ENCODE measurements around the gene CUBN.
"Not testable (repeated sequence)": the region's sequence is repeated elsewhere in the genome, so short reads cannot be mapped to it uniquely, and the experiment has no call there.

Gene CUBN

GRCh38 chr10:17022896-17023295 lies 106.7 kb downstream of the CUBN start:
- in situ Hi-C loops (cut with MboI; ENCODE audit: low sequenced_read_pairs): loop anchor here (10.0 kb wide), 1 partner anchor 202 kb away; the partner anchor contains the start of gene VIM

DNA sequence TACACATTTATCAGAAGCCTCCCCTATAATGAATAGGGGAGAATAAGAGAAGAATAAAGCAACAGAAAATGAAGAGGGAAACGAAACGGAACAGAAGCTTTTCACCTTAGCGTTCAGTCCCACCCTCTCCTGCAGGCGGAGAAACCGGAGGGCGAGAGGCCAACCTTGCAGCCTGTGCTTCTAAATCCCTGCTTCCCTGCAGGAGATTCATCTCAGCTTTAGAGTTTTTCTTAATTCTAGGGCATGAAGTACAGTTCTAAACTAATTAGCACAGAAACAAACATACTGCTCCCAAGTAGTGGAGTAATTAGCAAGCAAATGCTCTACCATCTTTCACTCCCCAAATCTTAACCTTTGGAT lies 107.2 kb downstream of the CUBN start:
- in situ Hi-C loops (cut with MboI; ENCODE audit: low sequenced_read_pairs): loop anchor here (10.0 kb wide), 1 partner anchor 202 kb away; the partner anchor contains the start of gene VIM

DNA sequence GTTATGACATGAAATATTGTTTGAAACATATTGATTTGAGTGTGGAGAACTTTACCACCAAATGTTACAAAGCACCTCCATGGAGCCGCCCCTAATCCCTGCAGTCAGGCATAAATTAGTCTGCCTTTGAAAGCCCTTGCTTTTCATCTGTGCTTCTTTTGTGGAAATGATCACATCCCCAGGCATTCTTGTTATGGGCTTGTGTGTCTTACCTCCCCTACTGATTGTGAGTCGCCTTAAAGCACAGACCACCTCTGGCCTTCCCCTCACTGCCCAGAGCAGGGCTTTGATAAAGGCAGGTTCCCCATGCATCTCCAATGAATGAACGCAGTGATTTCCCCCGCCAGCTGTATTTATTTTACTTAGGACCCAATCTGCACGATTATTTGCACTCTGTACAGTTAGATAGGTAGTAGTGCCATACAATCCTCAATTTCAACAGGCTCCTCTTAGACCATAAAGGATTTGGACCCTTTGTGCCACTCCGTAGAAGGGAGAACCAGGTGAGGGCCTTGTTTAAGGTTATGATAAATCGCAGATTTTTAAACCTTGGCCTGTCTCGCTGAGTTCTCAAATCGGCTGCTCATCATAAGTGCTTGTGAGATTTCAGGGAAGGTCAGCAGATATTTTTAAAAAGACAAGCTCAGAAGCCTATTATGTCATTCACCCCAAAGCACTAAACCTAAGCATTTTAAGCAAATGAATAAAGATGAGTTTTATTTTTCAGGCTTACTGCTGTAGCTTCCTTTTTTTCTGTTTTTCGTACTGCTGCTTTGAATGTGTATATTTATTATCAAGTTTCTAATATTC lies 107.8 kb downstream of the CUBN start:
- in situ Hi-C loops (cut with MboI; ENCODE audit: low sequenced_read_pairs): loop anchor here (10.0 kb wide), 1 partner anchor 203 kb away; the partner anchor contains the start of gene VIM

DNA sequence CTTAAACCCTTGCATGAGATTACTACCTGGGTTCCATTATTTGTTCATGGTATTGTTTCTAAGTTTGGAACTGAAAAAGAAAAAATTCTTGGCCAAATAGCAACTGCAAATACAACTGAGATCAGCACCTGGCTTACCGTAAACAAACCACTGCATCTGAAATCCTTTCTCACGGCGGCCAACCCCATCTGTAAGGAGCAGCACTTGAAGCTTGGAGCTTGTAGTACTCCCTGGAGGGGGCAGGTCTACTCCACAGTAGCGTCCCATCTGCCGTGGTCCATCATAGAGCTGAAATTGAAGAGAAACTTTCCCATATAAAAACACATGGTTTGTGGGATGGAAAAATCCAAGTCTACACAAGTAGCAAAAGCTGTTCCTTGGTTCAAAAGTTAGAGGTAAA lies 109.9 kb downstream of the CUBN start:
- in situ Hi-C loops (cut with MboI; ENCODE audit: low sequenced_read_pairs): loop anchor here (10.0 kb wide), 1 partner anchor 205 kb away; the partner anchor contains the start of gene VIM

GRCh38 chr10:17013131-17013983 lies 116.3 kb downstream of the CUBN start:
- in situ Hi-C loops (cut with MboI; ENCODE audit: low sequenced_read_pairs): not testable (repeated sequence)

- in situ Hi-C loops (cut with MboI; ENCODE audit: low sequenced_read_pairs): not testable (repeated sequence)
Measured at GRCh38 chr10:17012731-17013130, 116.9 kb downstream of the CUBN start.

GRCh38 chr10:17010363-17011145 lies 119.1 kb downstream of the CUBN start:
- in situ Hi-C loops (cut with MboI; ENCODE audit: low sequenced_read_pairs): no loop called here

DNA sequence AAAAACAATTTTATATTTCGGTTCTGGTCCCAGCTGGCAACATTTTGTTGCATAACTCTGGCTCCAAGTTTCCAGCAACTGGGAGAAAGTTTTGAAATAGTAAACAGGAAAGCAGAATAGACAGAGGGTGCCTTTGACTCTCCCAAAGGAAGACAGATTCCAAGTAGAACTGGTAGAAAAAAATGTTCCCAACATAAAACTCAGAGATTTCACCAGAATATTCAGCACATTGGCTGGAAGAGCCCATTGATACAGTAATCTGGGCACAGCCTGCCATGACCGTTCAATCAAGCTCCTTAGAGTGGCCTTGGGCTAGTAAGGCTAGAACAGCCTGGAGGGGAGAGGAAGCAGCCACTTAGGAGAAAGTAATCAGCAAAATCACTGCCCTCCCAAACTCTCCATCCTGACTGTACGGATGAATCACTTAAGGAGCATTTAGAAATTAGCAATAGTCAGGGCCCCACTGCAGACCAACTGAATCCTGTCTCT lies 120.4 kb downstream of the CUBN start:
- in situ Hi-C loops (cut with MboI; ENCODE audit: low sequenced_read_pairs): no loop called here

GRCh38 chr10:17007418-17007770 lies 122.2 kb downstream of the CUBN start:
- in situ Hi-C loops (cut with MboI; ENCODE audit: low sequenced_read_pairs): no loop called here

DNA sequence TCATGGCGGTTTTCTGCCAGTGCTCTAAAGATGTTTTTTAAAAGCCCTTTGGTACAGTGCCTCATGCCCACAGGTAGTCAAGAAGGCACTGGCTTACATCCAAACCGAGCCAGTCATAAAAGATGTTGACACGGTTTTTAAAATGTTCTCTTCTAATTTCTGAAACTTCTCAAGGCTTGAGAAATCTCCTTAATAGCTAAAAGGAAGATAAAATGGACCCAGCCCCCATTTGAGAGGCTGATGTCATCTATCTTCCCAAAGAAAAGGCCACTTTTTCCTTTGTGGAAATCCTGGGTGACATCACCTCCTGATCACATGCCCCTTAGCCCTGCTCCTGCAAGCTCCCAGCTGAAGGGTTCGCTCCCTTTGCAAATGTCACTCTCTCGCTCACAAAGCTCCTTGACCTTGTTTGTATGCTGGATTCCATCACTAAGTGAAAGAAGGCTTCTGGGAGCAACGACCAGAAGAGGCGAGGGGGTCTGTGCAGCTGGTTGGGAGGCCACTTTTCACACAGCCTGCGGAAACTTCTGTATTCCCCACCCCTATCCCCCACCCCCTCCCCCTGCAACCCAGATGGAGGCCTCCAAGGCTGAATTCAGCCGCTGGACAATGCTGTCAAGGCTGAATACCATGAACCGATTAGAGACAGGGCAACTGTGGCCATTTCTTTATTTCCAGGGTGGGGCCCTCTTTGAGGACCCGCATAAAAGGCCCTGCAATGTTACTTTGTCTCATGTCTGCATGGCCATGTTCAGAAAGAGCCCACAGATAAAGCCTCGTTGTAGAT lies 122.8 kb downstream of the CUBN start:
- in situ Hi-C loops (cut with MboI; ENCODE audit: low sequenced_read_pairs): no loop called here

DNA sequence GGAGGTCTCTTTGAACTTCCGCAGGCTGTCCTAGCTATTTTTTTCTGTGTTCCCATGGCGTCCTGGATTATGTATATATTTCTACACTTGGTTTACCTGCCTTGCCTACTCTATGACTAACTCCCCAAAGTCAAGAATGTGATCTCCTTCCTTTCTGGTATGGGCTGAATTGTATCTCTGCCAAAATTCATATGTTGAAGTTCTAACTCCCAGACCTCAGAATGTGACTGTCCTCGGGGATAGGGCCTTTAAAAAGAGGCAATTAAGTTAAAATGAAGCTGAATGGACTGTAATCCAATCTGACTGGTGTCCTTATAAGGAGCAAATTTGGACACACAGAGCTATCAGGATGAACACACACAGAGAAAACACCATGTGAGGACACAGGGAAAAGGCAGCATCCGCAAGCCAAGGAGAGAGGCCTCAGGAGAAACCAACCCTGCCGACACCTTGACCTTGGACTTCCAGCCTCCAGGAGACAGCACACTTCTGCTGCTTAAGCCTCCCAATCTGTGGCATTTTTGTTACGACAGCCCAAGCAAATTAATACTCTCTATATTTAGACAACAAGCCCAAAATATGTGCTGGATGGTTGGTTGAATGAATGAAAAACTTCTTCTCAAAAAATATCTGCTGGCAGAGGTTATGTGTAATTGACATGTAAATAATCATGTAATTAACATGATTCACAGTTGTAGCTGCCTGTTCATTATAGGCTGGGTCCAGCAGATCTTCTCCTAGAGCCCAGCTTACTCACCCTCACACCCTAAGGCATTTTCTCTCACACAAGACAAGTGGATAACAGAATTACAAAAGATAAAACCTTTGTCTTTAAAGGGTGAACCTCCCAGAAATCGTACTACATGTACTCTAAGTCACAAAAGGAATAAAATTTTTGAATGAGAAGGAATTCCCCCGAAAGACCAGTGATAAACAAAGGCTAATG lies 123.7 kb downstream of the CUBN start:
- in situ Hi-C loops (cut with MboI; ENCODE audit: low sequenced_read_pairs): no loop called here

GRCh38 chr10:17004801-17005380 lies 124.7 kb downstream of the CUBN start:
- in situ Hi-C loops (cut with MboI; ENCODE audit: low sequenced_read_pairs): no loop called here

DNA sequence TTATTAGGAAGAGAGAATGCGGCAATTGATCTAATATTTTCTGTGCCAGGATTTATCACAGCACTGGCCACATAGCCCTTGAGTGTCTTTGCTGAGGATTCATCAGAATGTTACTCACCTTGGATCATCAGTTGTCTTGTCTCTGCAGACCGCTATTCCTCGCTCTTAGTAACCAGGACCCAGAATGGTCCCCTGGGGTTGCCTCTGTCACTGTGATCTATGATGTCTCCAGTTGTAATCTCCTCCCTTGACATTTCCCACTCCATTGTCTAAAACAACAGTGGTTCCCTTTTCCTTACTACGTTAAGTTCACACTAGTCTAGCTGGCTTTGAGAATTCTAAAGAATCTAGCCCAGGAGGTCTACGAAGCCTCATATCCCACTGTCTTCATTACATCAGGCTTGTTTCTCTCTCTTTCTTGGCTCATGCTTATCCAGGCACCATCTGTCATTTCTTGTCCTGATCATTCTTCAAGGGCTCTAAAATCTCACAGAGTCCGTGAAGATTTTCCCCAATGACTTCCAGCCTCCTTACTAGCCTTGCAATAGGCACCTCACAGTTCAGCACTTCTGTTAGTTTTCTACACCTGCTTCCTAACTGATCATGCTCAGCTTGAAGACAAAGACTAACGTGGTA lies 125.8 kb downstream of the CUBN start:
- in situ Hi-C loops (cut with MboI; ENCODE audit: low sequenced_read_pairs): no loop called here

GRCh38 chr10:17003151-17003550 lies 126.5 kb downstream of the CUBN start:
- in situ Hi-C loops (cut with MboI; ENCODE audit: low sequenced_read_pairs): no loop called here

DNA sequence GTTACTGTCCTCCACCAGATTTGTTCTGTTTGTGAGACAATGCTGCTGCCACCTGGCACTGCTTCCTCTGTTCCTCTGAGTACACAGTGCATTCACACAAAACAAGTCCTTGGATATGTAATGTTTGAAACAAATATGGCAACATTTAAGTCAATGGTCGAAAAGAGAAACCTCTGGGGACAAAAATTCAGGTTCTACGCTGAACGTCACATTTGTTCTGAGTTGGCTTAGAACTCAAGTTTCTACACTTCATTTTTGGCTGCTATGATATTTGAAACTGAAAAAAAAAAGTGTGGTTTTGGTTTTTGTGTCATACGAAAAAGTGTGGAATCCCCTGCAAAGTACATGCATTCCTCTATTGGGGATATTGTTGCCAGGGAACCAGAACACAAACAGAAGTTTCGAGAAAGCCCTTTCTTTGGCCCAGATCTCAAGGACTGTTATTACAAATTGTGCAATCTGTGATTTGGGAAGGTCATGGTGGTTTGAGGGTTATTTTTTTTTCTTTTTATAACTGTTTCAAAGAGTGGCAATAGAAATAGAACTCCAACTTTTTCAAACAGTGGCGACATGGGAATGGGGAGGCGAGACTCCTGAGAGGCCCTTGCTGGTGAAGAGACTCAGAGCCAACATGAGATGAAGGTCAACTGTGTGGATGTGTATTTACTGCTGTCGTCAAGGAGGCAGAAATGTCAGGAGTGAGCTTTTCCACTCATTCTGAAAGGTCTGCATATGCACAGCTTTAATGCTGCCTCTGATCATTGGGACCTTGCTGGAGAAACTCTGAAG lies 127.5 kb downstream of the CUBN start:
- in situ Hi-C loops (cut with MboI; ENCODE audit: low sequenced_read_pairs): no loop called here

DNA sequence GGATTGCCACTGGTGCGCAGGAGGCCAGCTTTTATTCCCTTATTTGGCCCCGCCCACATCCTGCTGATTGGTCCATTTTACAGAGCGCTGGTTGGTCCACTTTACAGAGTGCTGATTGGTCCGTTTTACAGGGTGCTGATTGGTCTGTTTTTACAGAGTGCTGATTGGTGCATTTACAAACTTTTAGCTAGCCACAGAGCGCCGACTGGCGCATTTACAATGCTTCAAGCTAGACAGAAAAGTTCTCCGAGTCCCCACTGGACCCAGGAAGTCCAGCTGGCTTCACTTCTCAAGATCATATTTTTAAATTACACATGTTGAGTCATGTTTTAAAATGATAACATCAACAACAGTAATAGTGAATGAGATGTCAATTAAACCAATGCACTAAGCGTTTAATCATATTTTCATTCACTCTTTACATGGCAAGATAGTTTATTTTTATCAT lies 128.3 kb downstream of the CUBN start:
- in situ Hi-C loops (cut with MboI; ENCODE audit: low sequenced_read_pairs): no loop called here
